ENCODE measurements around the gene TMEM11.

TMEM11 gene, protein sequence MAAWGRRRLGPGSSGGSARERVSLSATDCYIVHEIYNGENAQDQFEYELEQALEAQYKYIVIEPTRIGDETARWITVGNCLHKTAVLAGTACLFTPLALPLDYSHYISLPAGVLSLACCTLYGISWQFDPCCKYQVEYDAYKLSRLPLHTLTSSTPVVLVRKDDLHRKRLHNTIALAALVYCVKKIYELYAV

GRCh38 chr17:21214015-21214776 is at the start of gene TMEM11:
Gene TMEM11 (minus strand): TSS chr17:21214161. CDS start chr17:21214152, 9 bp downstream.
- peak; percentile 95 for DNase-seq

DNA sequence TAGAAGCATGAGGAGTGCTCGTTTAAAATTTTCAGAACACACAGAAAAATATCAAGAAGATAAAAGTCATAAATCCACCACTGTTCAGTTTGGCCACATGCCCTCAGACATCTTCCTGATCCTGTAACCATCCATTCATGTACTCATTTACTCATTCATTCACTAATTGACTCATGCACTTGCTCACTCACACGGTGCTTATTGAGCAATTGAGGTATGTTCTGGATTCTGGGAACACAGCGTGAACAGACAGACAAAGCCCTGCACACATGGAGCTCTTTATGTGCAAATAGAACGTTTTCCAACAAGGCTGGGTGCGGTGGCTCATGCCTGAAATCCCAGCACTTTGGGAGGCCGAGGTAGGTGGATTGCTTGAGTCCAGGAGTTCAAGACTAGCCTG is 49.4 kb upstream of the TMEM11 start:
- no peak for DNase-seq

DNA sequence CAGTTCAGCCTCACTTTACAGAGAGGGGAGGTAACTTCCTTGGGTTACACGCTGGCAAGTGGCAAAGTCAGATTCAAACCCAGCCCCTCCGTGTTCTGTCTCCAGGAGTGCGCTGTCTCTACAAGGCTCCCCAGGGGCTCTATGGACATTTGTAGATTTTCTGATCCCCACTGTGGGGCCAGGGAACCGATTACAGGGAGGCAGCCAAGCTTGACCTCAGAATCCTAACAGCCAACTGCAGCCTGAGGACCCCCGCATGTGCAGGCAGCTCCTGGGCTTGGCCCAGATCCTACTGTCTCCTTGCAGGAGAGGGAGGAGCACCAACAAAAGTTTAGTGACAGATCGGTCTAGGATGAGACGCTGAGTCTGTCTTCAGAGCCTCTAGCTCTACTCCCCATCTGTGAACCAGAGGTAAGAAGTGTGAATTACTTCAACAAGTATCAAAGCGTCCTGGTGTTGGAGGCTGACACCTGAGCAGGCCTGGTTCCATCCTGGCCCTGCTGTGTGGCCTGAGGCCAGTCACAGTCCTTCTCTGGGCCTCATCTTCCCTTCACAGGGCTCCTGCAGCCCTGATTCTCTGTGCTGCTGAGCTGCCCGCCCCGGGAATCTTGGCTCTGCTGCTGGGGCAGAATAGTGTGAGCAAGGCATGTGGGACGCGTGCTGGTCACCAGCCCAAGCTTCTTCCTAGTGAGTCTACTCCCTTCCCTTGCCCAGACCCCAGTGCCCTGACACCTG is 48.5 kb upstream of the TMEM11 start:
- DNase-seq: no peak

- DNase-seq: no peak
Measured at GRCh38 chr17:21258593-21258992, 44.6 kb upstream of the TMEM11 start.

DNA sequence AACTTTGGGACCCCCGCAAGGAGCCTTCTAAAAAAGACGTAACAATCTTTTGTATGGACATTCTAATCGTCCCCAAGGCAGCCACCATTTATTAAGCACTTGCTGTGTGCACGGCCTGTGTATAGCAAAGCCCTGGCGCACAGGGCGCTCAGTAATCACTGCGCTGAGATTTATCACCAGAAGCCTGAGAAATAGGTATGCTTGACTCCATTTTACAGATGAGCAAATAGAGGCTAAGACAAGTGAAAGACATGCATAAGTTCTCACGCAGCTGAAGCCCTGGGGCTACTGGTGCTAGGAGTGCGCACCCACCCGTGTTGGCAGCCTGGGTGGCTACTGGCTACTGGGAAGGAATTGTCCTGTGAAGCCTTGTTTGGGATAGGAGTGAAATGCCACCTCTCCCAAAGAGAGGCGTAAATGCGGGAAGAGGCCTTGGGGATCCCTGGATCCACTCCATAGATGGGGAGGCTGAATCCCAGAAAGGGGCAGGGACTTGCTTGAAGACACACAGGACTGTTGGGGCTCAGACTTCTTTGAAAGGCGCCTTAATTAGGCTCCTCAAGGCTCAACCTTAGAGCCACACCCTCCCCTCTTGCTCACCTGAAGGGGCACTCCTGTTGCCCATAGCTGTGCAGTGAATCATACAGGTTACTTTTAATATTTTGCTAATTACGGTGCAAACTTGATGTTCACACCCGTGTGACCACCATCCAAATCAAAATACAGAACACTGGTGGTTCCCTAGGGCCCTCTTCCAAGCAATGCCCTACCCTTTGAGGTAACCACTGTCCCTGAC is 39.9 kb upstream of the TMEM11 start:
- DNase-seq: no peak

GRCh38 chr17:21252796-21253645 is 39.1 kb upstream of the TMEM11 start, which contains the start of gene NATD1:
Gene NATD1 (minus strand): TSS chr17:21253410. CDS start chr17:21253264, 146 bp downstream.
- peak; percentile 80 for DNase-seq

- no peak for DNase-seq
Measured at GRCh38 chr17:21252289-21252795, 38.4 kb upstream of the TMEM11 start.

DNA sequence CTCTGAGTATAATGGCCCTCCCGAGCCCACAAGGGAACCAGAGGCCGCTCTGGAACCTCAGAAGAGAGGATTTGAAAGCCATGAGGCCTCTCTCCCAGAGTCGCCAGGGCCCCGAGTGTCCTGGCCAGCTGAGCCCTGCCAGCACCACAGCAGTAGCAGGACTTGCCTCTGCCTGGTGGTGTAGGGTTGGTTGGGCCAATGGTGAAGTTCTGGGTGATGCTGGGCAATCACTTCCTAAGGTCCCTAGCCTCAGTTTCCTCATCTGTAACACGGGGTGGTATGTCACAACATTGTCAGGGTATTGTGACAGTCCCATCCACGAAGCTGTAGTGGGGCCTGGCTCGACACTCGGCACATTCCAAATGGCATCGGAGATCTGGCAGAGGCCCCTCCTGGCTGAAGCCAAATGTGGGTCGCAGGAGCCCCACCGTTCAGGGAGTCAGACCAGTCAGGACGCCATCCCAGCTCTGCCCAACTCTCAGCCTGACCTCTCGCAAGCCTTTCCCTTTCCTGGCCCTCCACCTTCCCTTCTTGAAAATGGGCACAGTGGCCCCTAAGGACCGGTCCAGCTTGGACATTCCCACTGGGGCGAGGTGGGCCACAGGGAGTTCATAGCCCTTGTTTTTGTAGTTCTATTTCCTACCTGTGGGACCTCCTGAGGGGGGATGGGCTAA is 37.5 kb upstream of the TMEM11 start:
- no peak for DNase-seq

DNA sequence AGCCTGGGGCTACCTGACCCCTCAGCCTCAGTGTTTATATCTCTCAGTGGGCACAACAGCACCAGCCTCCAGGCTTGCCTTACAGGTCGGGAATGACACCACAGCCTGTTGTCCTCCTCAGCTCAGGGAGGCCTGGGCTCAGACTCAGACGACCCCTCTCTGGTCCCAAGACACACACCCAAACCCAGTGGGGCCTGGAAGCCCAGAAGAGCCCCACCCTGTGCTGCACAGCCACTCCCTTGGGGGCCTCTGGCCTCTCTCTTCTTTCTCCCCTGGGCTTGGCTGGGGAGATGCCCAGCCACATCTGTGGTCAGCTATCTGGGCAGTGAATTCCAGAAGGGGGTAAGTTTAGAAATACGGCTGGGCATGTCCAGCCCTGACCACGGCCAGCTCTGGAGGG is 36.9 kb upstream of the TMEM11 start:
- no peak for DNase-seq

DNA sequence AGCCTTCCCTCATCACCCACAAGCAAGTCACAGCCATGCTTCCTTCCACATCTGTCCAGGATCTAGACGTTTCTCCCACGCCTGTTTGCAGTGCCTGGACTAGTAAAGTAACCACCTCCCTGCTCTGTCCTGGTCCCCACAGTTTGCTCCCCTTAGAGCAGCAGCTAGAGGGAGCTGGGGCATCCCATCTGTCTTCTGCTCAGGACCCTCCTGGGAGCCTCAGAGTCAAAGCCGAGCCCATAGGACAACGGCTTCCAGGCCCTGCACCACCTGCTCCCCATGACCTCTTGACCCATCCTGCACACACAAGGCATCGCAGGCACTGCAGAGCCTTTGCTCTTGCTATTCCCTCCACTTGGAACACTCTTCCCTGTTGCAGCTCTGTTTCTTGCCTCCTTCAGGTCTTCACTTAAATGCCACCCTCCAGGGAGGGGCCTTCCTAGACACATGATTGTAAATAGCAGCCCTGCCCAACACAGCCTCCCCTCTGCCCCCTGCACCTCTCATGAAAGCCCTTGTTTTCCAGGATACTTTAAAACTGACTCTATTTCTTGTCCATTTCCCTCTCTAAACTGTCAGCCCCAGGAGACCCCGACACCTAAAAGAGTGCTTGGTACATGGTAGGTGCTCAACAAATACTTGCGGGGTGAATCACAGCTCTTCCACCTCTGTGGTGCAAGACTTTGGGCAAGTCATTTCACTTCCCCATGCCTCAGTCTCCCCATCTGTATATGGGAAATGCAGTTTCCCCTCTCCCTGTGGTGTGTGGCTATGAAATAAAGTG is 36.2 kb upstream of the TMEM11 start:
- DNase-seq: no peak

- no peak for DNase-seq
Measured at GRCh38 chr17:21249086-21249795, 35.3 kb upstream of the TMEM11 start.

GRCh38 chr17:21248500-21248899 is 34.5 kb upstream of the TMEM11 start:
- DNase-seq: no peak

DNA sequence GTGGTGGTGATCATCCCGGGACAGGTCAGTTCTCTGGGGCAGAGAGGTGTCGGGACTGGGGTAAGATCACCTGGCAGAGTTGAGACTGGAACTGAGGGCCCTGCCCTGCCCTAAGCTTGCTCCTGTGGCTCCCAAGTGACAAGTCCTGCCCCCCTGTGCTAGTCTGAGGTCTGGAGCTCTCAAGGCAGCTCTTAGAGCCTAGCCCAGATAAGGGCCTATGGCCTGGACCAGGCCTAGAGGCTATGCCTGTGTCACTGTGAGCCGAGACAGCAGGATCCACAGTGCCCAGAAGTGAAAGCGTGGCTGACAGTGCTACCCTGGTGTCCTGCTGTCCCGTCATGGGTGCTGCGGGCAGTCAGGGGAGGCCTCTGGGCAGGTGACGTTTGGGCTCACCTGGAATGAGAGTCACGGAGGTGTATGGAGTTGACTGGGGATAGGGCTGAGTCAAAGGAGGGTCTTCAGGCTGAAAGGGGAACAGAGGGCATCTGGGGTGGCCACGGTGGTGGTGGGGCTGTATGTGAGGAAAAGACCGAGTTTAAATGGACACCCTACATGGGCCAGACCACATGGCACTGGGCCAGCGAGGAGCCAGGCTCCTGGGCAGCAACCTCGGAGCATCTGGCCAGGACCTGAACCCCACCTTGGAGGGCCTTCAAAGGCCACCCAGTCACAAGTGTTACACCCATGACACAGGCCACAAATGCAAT is 33.7 kb upstream of the TMEM11 start:
- DNase-seq: no peak

DNA sequence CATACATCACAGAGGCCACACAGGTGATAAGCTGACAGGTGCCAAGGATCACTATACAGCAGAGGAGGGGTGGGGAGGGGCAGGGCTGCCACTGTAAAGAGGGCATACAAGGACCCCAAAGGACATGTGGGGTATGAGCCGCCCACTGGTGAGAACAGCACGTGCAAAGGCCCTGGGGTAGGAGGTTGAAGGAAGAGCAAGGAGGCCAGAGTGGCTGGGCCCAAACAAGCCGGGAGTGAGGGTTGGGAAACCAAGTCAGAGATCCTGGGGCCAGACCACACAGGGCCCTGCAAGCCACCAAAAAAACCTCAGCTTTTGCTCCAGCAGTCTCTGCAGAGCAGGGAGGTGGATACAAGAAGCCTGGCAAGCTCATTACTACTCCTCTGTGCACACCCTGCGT is 32.7 kb upstream of the TMEM11 start:
- no peak for DNase-seq

- no peak for DNase-seq
Measured at GRCh38 chr17:21245639-21246084, 31.7 kb upstream of the TMEM11 start.

- DNase-seq: no peak
Measured at GRCh38 chr17:21243516-21244303, 29.7 kb upstream of the TMEM11 start.

DNA sequence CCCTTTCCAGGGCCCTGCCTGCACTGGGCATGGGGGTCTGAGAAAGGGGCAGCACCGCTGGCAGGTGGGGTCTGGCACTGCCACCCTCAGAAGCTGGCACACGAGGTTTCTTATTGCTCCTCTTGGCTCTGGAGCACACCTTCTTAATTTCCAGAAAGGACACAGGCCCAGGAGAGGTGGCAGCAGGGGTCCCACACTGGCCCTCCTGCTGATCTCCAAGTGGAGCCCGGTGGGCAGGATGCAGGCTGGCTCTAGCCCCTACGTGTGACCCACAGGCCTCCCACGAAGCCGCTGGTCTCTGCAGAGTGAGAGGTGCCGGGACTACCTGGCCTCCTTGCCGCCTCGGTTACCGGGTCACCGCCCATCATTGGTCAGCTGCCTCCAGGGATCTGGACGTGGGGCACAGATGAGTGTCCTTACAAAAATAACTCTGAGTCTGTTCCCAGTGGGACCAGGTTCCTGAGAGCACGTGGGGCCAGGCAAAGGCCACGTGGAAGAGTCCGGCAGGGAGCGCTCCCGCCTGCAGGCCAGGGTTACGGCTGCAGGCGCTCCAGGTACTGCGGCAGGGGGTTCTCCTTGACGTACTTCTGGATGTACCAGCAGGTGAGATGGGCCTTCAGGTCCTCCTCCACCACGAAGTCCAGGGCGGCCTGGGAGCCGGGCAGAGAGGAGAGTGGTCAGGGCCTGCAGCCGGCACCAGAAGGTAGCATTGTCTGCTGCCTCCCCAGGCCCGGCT is 29.0 kb upstream of the TMEM11 start:
- no peak for DNase-seq

All from activated naive CD4-positive, alpha-beta T cell treated with Interleukin-2 at 50 U/mL for 16 hours (primary cell).